ENCODE results near the gene LENEP.

The LENEP gene

DNA sequence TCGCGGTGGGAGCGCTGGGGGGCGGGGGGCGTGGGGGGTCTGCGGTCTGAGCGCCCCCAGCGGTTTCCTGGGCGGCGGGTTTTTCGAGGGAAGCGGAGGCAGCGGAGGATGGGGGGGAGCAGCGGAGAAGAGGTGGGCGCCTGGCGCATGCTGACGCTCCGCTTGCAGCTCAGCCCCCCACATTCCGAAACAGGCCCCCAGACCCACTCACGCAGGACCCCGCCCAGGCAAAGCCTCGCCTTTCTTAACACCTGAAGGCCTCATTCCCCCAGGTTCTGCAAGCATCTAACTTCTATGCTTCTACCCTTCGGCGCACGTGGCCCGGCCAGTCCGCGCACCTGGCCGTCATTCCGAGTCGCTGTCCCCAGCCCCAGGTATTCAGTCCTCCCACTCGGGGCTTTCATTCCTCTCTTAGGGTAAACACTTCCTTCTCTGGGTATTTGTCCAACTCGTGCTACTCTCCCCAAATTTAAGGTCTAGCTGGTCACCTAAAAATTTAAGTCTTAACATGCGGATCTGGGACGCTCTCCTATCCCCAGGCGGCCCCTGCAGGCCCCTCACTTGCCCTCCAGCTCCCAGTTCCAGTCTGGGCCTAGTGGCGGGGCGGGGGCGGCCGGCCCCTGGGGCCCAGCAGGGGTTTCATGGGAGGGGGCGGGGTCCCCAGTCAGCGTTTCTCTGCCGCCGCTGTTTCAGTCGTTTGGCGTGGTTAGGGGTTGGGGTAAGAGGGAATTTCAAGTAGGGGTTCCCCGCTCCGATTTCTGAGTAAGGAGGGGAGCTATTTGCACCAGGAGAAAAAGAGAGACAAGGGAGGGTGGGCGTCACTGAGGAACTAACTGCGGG is 6.4 kb downstream of the LENEP start:
- peak; percentile 50 for DNase-seq

DNA sequence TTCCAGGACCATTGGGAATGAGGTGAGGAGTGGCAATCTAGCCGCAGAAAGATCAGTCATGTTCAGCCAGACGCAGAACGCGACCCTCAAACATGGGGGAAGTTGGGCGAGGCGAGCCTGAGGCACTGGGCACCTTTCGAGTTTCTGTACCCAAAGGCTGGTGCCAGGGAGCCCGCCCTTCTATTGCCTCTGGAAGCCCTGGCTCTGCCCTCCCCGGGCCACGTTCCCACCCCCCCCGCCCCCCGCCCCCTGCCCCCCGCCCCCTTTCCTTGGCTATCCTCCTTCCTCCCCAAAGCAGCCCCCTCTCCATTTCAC is 7.0 kb downstream of the LENEP start:
- DNase-seq, result no peak

DNA sequence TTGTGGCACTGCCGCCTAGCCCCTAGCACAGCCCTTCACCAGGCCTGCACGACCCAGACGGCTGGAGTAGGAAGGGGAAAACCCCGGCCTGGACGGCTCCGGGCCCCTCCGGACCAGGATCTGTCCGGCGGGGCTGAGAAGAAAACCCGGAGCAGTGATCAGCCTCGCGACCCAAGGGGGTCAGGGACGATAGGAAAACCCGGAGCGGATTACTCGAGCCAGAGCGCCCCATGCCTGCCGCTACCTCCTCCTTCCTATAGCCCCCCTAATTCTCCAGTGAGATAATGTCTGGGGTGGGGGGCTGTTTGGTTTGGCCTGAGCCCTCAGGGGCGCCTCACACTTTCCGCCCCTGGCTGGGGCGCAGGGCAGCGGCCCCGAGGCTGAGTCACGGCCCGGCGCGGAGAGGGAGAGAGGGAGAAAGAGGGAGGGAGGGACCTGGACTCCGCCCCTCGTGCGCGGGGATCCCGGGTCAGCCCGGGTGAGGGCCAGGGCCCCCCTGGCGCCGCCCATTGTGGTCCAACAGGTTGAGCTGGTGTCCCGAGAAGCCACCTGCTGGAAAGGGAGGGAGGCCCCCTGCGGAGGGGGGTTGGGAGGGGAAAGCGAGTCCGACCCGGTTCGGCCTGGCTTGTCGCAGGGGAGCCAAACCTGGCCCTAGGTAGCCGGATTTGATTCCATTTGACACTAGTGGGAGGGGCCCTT is 7.5 kb downstream of the LENEP start:
- DNase-seq, result peak; percentile 85

DNA sequence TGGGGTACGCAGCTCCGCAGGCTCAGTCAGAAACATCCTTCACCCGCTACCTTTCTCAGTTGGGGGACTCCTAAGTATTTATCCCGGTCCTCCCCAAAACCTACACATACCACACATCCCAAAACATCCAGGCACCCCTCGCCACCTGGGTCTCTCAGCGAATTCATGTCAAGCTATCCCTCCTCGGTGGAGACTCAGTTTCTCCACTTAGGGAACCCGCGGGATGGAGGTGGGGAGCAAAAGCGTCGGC is 8.0 kb downstream of the LENEP start:
- no peak for DNase-seq

DNA sequence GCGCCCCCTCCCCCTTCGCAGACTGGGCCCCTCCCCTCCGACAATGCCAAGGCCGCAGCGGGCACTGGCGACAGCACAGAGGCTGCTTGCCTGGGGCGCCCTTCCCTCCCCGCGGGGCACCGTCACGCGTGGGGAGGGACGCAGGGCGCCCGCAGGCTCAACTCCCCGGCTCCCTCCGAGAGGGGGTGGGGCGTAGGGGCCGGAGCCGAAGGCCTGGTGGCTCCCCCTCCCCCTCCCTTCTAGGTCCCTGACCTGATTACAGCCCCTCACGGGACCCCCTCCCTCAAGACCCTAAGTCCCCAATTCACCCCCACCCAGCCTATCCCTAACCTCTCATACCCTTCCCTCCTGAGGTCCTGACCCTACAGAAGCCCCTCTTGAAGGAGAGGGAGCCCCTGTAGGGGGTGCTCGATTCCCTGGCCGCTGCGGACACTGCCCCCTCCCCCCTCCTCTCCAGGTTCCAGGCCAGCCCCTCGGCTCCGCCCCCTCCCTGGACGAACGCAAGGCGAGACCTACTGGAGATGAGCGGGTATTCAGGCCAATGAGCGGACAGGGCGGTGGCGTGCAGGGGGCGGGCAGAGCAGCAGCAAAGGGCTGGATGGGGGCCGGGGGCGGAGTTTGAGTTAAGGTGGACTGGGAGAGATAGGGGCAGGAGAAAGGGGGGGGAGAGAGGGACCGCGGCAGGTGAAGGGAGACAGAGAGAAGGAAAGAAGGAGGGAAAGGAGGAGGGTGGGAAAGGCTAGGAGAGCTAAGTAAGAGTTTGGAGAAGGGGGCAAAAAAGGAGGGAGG is 8.5 kb downstream of the LENEP start:
- DNase-seq, result peak; percentile 97

DNA sequence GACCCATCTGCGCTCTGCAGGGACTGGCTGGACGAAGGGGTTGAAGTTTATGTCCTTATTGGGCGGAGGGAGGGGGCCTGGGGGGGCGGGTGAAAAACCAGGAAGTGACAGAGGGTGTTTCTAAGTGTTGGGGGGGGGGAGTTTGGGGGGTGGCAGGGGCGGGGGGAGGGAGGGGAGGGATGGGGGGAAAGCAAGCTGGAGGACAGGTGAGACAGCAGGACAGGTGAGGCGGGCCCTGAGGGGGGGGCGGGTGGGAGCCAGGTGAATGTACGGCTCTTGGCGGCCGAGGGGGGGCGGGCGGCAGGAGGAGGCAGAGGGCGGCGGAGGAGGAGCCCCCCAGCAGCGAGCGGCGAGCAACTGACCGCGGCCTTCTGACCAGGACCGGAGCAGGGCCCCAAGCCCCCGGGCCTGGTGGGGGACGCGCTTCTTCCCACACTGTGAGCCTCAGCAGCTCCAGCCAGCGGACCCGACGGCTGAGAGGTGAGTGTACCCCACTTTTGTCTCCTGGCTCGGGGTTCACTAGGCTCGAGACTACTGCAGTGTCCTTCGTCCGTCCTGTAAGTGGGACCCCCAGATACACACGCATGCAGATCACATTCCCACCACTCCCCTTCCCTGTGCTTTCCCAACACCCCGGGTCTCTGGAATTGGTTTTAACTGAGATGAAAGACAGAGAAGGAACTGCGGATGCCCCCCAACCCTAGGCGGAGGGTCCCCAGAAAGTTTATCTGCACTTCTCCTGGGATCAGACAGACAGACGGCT is 9.3 kb downstream of the LENEP start, which contains the start of gene ZBTB7B:
ZBTB7B (plus strand) TSS at position 339 of the 763 bp plus-strand sequence. CDS start 11,859 bp downstream, outside the sequence.
- DNase-seq, result no peak

DNA sequence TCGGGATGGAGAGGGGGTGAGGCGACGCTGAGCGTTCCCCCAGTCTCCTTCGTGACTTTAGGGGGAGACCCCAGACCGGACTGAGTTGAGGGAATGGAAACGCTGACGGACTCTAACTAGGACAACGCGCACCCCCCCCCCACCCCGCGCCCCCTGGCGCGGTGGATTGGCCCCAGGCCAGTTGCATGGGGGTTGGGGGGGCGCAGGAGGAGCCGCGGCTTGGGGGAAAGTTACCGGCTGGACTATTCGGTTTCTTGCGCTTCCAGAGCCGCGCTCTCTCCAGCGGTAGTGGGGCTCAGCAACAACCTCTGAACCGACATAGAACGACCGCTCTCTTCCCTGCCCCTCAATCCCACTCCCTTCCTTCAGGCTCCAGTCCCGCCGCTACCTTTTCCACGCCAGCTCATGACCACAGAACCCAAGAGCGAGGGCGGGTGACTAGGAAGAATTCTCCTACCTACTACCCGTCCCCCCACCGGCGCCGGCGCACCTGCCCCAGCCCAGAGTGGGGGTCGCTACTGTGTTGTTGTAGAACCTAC is 9.9 kb downstream of the LENEP start:
- no peak for DNase-seq

DNA sequence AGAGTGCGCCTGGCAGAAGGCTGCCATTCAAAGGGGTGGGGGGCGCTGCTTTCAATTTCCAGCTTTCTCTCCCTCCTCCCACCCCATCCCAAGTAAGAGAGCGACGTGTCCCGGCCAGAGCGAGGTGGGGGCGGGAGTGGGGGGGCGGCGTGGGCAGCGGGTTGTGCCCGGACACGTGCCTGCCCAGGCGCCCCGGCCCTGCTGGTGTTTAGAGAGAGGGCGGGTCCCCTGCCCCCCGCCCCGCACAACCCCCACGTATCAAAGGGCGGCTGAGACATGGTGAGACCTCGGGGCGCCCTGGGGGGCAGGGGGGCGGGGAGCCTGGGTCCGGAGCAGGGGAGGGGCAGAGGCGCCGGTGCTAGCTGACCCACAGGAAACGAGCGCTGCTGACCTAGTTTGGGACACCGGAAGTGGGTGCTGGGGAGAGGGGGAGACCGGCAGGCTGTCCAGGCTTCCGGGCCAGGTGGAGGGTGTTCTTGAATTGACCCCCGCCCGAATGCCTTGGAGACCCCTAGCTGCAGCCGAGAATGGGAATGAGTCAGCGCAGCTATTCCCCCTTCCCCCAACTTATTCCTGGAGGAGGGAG is 10.5 kb downstream of the LENEP start:
- no peak for DNase-seq

DNA sequence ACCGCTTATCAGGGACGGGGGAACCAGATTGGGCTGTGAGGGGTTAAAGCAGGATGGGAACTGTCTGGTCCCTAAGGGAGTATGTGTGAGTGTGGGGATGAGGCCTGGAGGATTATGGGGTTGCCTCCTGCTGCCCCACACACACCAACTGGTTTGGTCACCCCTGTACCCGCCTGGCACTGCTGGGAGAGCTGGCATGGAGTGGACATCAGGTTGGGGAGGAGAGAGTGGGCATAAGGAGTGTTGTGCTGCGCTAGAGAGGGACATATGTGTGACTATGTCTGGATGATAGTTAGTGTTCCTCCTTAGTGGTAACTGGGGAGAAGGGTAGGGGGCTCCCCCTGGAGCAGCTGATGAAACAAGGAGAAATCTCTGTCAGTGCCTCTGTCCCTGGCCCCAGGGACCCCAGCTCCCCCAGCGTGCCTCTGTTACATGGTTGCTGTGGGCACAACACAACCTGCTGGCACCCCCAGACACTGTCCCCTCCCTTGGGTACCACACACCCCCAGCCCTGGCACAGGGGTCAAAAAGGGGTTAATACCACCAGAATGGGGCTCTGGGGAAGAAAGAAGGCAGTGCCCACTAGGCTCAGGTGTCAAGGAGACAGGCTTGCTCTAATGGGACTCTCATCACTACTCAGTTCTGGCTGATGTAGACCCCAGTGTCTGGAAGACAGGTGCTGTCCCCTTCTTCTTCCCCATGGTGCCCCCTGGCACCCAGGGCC is 11.1 kb downstream of the LENEP start:
- no peak for DNase-seq

DNA sequence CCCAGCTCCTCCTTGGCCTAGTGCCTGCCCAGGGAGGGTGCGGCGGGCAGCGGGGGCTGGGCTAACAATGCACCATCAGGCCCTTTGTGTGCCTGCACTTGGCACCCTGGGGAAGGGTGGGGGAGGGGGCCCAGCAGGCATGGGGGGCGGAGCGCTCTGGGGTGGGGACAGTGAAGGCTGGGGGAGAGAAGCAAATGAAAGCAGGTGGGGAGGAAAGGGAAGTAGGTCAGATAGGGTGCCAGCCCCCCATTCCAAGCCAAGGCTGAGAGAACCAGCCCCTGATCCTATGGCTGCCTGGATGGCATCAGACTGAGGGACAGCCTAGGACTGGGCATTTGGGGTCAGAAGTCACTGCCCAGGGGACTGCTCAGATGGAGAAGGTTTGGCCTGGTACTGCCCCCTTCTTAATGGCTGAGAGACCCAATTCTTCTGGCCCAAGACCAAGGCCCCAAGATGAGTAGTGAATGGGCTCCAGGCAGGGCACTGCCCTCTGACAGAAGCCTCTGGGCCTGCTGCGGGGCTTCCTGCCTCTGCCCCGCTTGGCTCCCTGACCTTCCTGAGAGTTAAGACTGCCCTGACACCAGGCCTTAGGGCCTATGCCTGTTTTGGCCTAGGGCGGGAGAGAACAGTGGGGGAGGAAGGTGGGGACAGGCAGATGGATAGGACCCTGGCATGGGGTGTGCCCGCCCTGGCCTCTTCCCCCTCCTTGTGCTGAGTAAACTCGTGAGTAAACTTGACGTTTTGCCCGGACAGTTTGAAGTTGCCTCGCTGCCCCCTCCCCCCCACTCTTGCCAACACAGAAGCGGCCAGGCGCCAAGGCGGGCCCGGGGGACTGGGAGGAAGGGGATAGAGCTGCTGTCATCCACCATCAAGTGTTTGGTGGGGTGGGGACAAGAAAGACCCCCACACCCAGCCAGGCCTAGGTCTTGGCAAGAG is 12.0 kb downstream of the LENEP start:
- no peak for DNase-seq

DNA sequence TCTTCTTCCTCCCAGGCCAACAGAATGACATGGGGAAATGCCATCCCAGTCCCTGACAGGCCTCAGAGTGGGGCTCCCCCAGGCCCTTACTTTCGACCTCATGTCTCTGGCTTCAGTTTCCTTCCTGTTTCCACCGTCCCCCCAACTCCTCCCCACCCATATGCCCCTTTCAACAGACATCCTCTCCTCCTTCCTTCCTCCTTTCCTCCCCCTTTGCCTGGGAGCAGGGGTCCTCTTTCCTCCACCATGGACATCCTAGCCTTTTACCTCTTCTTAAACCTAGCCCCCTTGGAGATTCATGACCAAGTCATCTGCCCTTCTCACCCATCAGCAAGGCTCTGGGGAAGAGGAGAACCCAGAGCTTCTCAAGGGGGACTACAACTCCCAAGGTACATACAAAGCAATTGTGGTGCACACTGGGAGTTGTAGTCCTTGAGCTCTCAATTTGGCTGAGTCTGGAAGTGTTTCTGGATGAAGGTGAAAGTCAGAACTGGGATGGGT is 13.3 kb downstream of the LENEP start:
- peak; percentile 53 for DNase-seq

DNA sequence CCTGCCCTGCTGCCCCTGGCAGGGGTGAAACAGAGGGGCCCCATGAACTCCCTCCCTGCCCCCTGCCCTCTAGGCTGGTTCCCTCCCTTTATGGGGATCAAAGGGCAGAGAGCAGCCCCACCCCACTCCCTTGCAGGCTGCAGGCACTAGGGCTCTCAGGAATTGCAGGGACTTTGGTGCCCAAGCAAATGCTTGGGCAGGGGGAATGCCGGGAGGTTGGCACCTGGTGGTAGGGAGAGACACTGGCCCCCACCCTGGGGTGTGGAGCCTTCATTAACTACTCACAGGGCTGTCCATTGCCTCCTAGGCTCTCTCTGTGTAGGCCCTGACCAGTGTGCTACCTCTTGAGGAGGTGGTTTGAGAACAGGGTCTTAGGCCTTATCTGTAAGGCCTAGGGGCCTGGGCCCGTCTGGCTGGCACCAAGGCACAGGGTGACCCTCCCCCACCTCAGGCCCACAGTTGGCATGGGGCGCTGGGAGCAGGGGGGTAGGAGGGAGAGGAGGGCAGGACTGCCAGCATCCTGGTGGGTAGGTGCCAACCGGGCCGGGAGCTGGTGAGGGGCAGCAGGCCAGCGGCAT is 14.0 kb downstream of the LENEP start:
- no peak for DNase-seq

DNA sequence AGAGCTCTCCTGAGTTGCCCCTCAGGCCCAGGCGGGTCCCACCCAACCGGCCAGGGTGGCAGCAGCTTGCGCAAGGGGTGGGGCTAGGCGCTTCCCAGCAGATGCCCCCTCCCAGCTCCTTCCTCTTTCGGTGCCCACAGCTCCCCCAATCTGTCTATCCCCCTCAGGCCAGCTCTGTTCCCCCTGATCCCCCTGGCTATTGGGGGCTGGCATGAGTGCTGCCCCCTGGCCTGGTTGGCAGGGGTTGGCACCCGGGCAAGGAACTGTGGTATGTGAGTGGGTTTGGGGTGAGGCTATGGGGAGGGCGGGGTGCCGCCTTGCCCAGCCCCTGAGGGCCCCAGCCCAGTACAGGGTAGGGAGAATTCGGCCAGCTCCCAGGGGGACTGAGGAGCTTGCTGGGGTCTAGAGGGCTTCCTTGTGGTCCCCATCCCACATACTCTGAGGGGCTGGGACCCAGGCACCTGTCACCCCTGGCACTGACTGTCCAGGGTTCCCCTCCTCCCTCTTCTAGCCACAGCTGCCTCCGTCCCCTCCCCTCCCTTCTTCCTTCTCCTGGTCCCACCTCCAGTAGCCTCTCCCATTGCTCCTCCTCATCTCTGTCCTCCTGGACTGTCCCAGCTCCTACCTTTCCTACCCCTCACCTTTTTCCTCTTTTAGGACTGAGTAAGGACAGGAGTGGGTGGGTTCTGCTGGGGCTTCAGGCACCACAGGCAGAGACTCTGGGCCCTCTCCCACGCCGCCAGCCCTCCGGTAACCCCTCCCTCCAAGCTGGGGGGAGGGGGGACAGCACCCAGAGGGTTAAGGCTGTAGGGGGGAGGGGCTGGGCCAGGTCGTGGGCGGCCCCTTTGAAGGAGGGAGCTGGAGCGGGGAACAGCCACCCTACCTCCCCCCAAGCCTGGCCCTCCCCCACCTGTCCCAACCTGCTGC is 14.9 kb downstream of the LENEP start:
- no peak for DNase-seq

DNA sequence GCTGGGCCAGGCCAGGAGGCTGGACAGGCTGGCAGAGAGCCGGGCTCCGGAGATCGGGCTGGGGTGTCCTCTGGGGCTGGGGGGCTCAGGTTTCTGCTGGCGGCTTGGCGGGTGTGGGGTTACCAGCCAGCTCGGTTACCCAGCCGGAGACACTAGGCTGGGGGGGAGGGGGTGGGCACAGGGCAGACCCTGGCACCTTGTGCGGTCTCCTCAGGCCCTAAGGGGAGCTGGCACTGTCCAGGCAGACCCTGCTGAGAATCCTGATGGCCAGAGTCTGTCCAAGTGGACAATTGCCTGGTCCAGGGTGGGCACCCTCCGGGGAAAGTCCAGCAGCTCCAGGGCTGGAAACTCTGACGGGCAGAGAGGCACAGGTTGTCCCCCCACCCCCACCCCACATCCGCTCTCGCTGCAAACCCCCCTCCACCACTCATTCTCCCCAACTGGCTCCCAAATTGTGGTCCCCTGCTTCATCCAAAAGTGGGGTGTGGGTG is 15.9 kb downstream of the LENEP start:
- no peak for DNase-seq

DNA sequence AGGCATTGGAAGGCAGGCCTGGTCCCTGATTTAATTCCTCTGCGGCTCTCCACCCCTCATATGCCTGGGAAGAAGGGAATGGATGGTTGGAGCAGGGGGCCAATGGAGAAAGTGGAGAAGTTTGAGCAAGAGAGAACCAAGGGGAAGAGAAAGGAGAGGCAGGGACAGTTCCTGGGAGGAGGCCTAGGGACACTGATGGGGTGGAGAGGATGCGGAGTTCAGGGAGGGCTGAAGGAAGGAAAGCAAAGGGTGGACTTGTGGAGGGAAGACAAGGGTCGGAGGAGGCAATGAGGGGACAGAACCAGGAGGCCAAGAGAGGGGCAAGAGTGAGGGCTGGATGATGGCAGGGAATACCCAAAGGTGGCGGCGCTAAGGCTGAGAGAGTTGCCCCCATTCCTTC is 16.4 kb downstream of the LENEP start:
- no peak for DNase-seq

DNA sequence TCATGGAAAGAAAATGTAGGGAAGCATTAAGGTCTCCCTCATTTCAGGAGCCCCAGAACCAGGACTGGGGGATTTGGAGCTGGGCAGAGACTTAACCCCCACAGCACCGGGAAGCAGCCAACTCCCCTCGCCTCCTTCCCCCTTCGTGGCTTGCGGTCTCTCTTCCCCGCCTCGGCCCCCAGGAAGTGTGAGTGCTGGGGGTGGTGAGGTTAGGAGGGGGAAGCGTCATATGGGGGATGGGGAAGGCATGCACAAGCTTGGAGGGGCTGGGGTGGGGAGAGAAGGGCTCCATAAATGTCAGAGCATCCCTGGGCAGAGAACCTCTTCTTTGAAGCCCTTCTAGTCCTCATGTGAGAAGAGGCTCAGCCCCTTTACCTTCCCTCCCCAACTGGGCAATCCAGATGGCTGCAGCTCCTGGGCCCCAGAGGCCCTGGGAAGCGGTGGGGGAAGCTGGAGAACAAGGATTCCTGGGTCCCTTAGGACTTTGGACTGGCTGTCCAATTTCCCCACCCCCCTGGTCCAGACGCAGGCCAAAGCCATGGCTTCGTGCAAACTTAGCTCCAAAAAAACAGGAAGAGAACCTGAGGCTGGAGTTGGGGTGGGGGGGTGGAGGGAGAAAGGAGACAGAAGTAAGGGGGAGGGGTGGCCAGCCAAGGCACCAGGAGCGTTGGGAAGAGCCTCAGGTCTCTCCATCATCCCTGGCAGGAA is 17.0 kb downstream of the LENEP start:
- no peak for DNase-seq

DNA sequence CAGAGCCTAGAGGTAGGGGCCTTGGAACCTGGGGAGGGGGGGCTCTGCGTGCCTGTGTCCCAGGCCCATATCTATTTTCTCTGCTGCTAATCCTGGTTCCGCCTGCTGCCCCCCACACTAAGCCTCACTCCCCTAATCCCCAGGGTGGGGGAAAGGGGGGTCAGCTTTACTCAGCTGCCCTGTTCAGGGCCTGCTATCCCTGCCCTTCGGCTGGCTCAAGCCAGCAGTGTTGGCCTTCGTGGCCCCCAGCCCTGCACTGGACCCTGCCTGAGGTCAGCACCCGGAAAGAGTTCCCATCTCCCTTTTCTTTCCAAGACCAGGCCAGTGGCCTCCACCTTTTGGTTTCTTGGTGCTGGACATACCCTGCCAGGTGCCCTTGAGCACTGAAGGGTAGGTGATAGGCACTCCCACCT is 17.6 kb downstream of the LENEP start:
- no peak for DNase-seq

DNA sequence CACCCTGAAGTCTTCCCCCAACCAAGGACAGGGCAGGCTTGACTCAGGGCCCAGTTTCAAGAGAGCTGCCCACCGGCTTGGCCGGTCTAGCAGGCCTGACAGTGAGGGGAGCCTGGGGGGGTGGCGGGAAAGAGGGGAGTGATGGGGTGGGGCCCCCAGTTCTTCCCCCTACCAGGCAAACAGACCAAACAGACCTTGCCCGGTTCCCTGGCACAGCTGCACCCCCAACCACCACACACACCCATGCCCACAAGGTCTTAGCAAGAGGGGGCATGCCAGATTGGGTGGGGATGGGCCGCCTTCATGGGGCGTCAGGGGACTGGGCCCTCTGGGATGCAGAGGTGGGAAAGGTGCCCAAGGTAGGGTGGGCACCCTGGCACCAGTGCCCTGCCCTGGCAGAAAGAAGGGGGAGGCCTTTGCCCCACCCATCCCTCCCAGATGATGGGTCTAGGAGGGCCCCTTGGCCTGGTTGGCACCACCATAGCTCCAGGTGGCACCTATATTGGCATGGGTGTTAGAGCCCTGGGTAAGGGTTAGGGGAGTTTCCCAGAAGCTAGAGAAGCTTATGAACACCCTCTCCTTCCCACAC is 18.1 kb downstream of the LENEP start:
- no peak for DNase-seq

Data from GDM1 (cell line).